Omental fat pad (tissue), 4 donors: ENCODE measurements around the gene ENPP6. TPM values are rescaled to one million over a fixed set of nuclear protein-coding genes. Genes with fewer than 3 reads are reported as not detected.

Experiments used
- ATAC-seq: fragments of 150-250 bp; one replicate; pipeline ENCODE4 v1.9.1; 2016; ENCODE audit warnings: mild to moderate bottlenecking, moderate library complexity; ENCODE audit not compliant: low FRiP score
- DNase-seq: peaks from one replicate; pipeline ENCODE4 v3.0.0-alpha.2; 2019; ENCODE audit warnings: low spot score
- total RNA-seq, 4 donors: library from RNA; depleted of rRNA; stranded (reverse); fragments of >200 nt; gene quantifications; one replicate each; pipeline ENCODE4 v1.1.0, GENCODE V29; 2016
- TF ChIP-seq, protein P1 (sequence below), 3 donors: fragments of 450-650 bp; IDR thresholded peaks; one replicate each; pipeline ENCODE4 v1.5.1; 2016 to 2017; ENCODE audit warnings: antibody characterized with exemption in 3 of 3, mild to moderate bottlenecking in 3 of 3, moderate library complexity in 2 of 3

Gene ENPP6
- total RNA-seq, 4 donors from 2014 or later: 0.19 to 0.63 TPM; not detected in 2

DNA sequence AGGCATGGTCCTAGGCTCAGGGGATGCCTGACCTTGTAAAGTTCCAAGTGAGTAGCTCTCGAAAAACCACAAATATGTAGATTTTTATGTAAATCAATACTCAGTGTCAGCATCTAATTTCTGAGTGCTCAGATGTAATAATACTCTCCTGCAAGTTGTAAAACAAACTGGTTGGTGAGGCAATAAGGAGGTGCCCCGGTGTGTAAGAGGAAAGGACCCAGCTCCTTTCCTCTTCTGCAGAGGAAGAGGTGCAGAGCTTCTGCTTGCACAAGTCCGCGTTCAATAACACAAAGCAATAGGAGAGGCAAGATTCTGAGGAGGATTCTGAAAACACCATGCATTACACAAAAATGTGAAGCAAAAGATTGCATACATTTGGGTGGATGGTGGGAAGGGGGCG lies 43.6 kb upstream of the ENPP6 start:
- TF ChIP-seq, protein P1, sequence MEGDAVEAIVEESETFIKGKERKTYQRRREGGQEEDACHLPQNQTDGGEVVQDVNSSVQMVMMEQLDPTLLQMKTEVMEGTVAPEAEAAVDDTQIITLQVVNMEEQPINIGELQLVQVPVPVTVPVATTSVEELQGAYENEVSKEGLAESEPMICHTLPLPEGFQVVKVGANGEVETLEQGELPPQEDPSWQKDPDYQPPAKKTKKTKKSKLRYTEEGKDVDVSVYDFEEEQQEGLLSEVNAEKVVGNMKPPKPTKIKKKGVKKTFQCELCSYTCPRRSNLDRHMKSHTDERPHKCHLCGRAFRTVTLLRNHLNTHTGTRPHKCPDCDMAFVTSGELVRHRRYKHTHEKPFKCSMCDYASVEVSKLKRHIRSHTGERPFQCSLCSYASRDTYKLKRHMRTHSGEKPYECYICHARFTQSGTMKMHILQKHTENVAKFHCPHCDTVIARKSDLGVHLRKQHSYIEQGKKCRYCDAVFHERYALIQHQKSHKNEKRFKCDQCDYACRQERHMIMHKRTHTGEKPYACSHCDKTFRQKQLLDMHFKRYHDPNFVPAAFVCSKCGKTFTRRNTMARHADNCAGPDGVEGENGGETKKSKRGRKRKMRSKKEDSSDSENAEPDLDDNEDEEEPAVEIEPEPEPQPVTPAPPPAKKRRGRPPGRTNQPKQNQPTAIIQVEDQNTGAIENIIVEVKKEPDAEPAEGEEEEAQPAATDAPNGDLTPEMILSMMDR (IDR thresholded peaks at IDR 0.05): no peak
- ATAC-seq (no peak), DNase-seq (no peak)

- TF ChIP-seq, protein P1 (IDR thresholded peaks at IDR 0.05): no peak
- DNase-seq: no peak
- no peak for ATAC-seq
These were observed 42.2 kb upstream of the ENPP6 start for GRCh38 chr4:184259866-184260265.

DNA sequence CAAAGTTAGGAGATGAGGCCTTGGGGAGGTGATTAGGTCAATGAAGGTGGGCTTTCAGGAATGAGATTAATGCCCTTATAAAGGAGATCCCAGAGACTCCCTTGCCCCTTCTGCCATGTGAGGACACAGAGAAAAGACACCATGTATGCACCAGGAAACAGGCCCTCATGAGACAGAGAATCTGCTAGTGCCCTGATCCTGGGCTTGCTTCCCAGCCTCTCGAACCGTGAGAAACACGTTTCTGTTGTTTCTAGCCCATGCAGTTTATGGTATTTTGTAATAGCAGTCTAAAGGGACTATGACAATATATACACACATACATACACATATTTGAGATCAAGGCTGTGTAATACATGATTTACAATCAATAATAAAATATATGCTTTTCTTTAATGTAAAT lies 41.4 kb upstream of the ENPP6 start:
- TF ChIP-seq, protein P1 (IDR thresholded peaks at IDR 0.05): no peak
- no peak for ATAC-seq
- no peak for DNase-seq

GRCh38 chr4:184255871-184256642 lies 38.4 kb upstream of the ENPP6 start:
- no peak for ATAC-seq
- DNase-seq: no peak
- TF ChIP-seq, protein P1 (IDR thresholded peaks at IDR 0.05): no peak

DNA sequence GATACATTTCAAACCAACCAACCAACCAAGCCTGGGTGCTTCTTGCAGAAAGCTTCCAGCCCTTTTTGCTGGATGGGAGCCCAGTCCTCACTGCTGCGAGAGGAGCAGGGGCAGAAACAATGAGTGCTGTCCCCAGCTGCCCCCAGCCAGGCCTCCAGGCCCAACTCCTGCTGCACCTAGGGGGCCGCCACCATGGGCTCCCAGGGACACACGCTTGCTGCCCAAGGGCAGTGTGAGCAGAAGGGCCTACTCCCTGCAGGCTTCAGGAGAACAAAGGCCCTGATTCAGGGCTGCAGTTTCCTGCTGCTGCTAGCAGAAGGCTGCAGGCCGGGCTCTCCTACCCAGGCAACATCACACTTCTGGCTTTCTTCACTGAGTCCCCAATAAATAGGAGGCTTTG lies 37.7 kb upstream of the ENPP6 start:
- no peak for DNase-seq
- no peak for ATAC-seq
- TF ChIP-seq, protein P1 (IDR thresholded peaks at IDR 0.05): no peak

GRCh38 chr4:184253072-184253420 lies 35.4 kb upstream of the ENPP6 start:
- ATAC-seq (no peak), DNase-seq (no peak)
- TF ChIP-seq, protein P1 (IDR thresholded peaks at IDR 0.05): no peak
